ENCODE data around the gene PAK3.
A peak's percentile ranks its signal among the peaks of the same experiment; 100 is the strongest.

GRCh38 chrX:111244235-111244750, 148.3 kb downstream of the PAK3 start:
- TF ChIP-seq CTCF (IDR thresholded peaks at IDR 0.05; ENCODE audit: low read depth, low read length) (peak; percentile 17), POLR2A (IDR thresholded peaks at IDR 0.05; ENCODE audit: extremely low read depth, insufficient read length) (no peak)

Data from NB4 (cell line).